Chondrocyte (in vitro differentiated cells): ENCODE measurements around the gene TP63. TPM values are rescaled to one million over a fixed set of nuclear protein-coding genes. Genes with fewer than 3 reads are reported as not detected.

Experiments
- DNase-seq: peaks from one replicate; pipeline ENCODE4 v3.0.0; 2021; ENCODE audit warnings: mixed read lengths, low spot score
- H3K27ac Mint-ChIP-seq: one replicate; pipeline ENCODE4 v1.8.0; 2021; ENCODE audit warnings: mild to moderate bottlenecking, moderate library complexity, mixed read lengths; ENCODE audit not compliant: unreplicated experiment
- H3K27me3 Mint-ChIP-seq: 2 replicates; pipeline ENCODE4 v1.8.0; 2021; ENCODE audit warnings: low read depth, mixed read lengths
- H3K36me3 Mint-ChIP-seq: 2 replicates; pipeline ENCODE4 v1.8.0; 2021; ENCODE audit warnings: low read depth, mixed read lengths
- H3K4me1 Mint-ChIP-seq: 2 replicates; pipeline ENCODE4 v1.8.0; 2021; ENCODE audit warnings: low read depth, mild to moderate bottlenecking, mixed read lengths
- H3K4me3 Mint-ChIP-seq: one replicate; pipeline ENCODE4 v1.8.0; 2021; ENCODE audit warnings: mild to moderate bottlenecking, moderate library complexity, mixed read lengths; ENCODE audit not compliant: unreplicated experiment
- H3K9me3 Mint-ChIP-seq: 2 replicates; pipeline ENCODE4 v1.8.0; 2021; ENCODE audit warnings: low read depth, mixed read lengths
- total RNA-seq: library from RNA; stranded (reverse); gene quantifications from 3 replicates; pipeline ENCODE4 v1.2.1, GENCODE V29; 2021
- TF ChIP-seq, protein P1 (sequence below): fragments of 200-600 bp; sonication (generic); IDR thresholded peaks from 2 replicates; pipeline ENCODE4 v1.5.0; 2021; ENCODE audit warnings: antibody characterized with exemption, mild to moderate bottlenecking, moderate library complexity

TP63 gene
- total RNA-seq, 1 donor from 2014 or later = not detected

DNA sequence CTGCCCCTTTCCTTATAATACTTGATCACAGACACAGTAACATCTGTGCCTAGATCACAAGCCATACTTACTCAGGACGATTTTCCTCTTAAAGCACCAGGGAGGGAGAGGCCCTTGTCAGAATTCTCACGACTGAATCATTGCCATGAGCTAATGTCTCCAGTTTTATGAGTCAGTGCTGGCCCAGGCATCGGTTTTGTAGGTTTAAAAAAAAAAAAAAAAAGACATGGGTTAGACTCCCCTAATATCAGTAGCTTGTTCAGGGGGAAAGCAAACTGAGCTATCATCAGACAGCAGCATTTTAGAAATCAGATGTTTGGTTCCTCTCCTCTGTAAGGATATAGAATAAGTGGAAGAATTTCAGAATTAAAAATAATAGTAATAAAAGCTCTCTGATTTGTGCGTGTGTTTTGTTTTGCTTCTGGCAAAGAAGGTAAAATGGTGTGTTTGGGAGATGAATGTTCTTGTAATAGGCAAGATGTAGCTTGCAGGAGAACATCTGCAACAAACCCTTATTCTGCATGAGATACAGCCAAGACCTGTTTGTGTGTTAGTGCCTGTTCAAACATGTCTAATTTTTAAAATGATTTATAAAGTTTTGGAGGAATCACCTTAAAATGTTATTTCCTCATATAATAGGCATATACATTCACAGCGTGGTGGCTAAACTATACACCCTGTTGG, 193.6 kb downstream of the TP63 start:
- TF ChIP-seq, protein P1, sequence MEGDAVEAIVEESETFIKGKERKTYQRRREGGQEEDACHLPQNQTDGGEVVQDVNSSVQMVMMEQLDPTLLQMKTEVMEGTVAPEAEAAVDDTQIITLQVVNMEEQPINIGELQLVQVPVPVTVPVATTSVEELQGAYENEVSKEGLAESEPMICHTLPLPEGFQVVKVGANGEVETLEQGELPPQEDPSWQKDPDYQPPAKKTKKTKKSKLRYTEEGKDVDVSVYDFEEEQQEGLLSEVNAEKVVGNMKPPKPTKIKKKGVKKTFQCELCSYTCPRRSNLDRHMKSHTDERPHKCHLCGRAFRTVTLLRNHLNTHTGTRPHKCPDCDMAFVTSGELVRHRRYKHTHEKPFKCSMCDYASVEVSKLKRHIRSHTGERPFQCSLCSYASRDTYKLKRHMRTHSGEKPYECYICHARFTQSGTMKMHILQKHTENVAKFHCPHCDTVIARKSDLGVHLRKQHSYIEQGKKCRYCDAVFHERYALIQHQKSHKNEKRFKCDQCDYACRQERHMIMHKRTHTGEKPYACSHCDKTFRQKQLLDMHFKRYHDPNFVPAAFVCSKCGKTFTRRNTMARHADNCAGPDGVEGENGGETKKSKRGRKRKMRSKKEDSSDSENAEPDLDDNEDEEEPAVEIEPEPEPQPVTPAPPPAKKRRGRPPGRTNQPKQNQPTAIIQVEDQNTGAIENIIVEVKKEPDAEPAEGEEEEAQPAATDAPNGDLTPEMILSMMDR = no peak
- no peaks in the 10 kb centered on the region for H3K27me3 Mint-ChIP-seq
- H3K36me3 Mint-ChIP-seq = peaks cover 3% of the 10 kb centered on the region
- H3K9me3 Mint-ChIP-seq = no peaks in the 10 kb centered on the region
- peaks cover 11% of the 10 kb centered on the region for H3K4me1 Mint-ChIP-seq
- no peak for DNase-seq
- H3K4me3 Mint-ChIP-seq = no peak overlapping the region
- peak overlapping the region; percentile 61 for H3K27ac Mint-ChIP-seq

DNA sequence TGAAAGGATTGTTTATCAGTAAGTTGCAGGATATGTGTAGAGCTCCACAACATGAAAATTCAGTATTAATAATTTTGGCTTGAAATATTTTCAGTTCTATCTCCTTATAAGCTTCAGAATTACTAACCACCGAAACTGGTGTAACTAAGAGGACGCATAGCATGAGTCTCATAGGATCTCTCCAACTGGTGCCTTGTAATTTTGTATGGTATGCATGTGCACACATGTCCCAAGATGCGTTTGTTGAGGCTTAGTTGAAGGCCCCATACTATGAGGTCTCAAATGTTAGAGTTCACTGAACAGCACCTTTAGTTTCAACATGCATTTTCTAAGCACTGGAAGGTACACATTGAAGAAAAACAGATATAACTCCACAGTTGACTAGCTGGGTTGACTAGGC, 195.4 kb downstream of the TP63 start:
- Mint-ChIP-seq H3K27me3 (no peaks in the 10 kb centered on the region), H3K27ac (no peak overlapping the region), H3K4me1 (peaks cover 7% of the 10 kb centered on the region), H3K4me3 (no peak overlapping the region), H3K36me3 (peaks cover 3% of the 10 kb centered on the region), H3K9me3 (no peaks in the 10 kb centered on the region)
- TF ChIP-seq, protein P1 = no peak
- no peak for DNase-seq

DNA sequence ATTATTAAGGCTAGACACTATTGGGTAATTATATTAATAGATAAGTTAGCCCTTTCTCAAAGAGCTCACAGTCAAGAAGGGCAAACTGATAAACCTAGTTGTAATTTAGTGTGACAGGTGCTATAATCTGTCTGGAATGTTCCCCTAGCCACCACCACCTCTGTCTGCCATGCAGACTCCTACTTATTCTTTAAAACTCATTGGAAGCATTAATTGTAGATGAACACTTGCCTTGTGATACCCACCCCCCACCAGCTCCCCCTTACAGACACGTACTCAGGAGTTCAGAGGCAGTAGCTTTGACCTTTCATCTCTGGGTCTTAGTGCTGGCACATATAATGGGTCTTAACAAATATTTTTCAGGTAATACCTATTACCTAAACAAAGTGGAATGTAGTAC, 195.9 kb downstream of the TP63 start:
- H3K27me3 Mint-ChIP-seq = no peaks in the 10 kb centered on the region

DNA sequence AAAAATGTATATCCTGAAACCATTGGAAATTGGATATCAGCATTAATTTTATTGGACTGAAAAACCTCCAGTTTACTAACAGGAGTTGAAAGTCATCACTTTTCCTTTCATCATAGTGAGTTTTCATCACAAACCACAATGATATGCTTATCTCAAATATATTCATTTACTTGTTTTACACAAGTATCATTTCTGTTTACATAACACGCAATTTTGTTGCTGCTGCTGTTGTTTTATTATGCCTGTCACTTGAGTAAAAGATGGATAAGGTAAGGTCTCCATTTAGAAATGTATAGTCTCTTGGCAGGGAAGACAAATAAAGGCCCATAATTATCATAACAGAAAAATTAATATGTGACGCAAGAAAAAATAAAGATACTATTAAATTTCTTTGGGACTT, 199.2 kb downstream of the TP63 start:
- no peak overlapping the region for H3K4me3 Mint-ChIP-seq
- H3K9me3 Mint-ChIP-seq = no peaks in the 10 kb centered on the region
- H3K27me3 Mint-ChIP-seq = peaks cover 2% of the 10 kb centered on the region
- H3K27ac Mint-ChIP-seq = no peak overlapping the region
- H3K36me3 Mint-ChIP-seq = peaks cover 3% of the 10 kb centered on the region
- DNase-seq = no peak
- TF ChIP-seq, protein P1 = no peak
- no peaks in the 10 kb centered on the region for H3K4me1 Mint-ChIP-seq

More for the DNA sequence above, 195.9 kb downstream of the TP63 start:
- TF ChIP-seq, protein P1 = no peak
- no peak for DNase-seq
- H3K36me3 Mint-ChIP-seq = peaks cover 3% of the 10 kb centered on the region
- H3K4me3 Mint-ChIP-seq = no peak overlapping the region
- peaks cover 7% of the 10 kb centered on the region for H3K4me1 Mint-ChIP-seq
- no peaks in the 10 kb centered on the region for H3K9me3 Mint-ChIP-seq
- H3K27ac Mint-ChIP-seq = no peak overlapping the region

DNA sequence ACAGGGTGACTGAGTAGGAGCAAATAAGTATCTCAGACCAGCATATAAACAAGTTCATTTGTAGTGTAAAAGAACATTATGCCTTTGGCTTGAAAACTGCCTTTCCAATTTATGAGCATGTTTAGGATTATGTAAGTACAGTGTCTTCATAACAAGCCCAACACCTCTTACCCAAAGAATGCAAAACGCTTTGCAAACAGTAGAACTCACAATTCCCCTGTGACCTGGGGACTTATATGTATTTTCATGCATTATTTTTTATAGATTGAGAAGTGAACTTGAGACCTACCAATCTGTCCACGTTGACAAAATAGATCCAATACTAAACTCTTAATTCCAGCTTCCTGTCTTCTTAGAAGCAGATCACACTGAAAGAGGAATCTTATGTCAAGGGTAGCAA, 202.1 kb downstream of the TP63 start:
- Mint-ChIP-seq H3K27me3 (peaks cover 13% of the 10 kb centered on the region), H3K9me3 (no peaks in the 10 kb centered on the region), H3K36me3 (no peaks in the 10 kb centered on the region), H3K4me3 (no peak overlapping the region), H3K27ac (no peak overlapping the region), H3K4me1 (no peaks in the 10 kb centered on the region)
- TF ChIP-seq, protein P1 = no peak
- no peak for DNase-seq
